Measurements from ENCODE around the gene EIF4G3.
A peak's percentile ranks its signal among the peaks of the same experiment; 100 is the strongest.
"Not testable (repeated sequence)": the region's sequence is repeated elsewhere in the genome, so short reads cannot be mapped to it uniquely, and the experiment has no call there.

Gene EIF4G3

GRCh38 chr1:21201650-21202049 is 25.0 kb upstream of the EIF4G3 start:
- no peak for ATAC-seq
- TF ChIP-seq TSHZ2 (CRISPR knock-in tag; IDR thresholded peaks at IDR 0.05) (no peak), TCF4 (CRISPR knock-in tag; IDR thresholded peaks at IDR 0.05; ENCODE audit: borderline replicate concordance) (no peak), BACH2 (CRISPR knock-in tag; IDR thresholded peaks at IDR 0.05; ENCODE audit: borderline replicate concordance) (no peak), ZNF70 (CRISPR knock-in tag; IDR thresholded peaks at IDR 0.05) (no peak), GLIS3 (CRISPR knock-in tag; IDR thresholded peaks at IDR 0.05) (no peak), POU6F1 (CRISPR knock-in tag; IDR thresholded peaks at IDR 0.05; ENCODE audit: borderline replicate concordance, low read depth) (no peak), PPARA (CRISPR knock-in tag; IDR thresholded peaks at IDR 0.05; ENCODE audit: borderline replicate concordance) (no peak), ZNF565 (CRISPR knock-in tag; conservative IDR thresholded peaks at IDR 0.05; ENCODE audit: low read depth) (no peak), ISL1 (CRISPR knock-in tag; IDR thresholded peaks at IDR 0.05) (no peak), ZNF8 (CRISPR knock-in tag; IDR thresholded peaks at IDR 0.05) (no peak), ZFP30 (CRISPR knock-in tag; IDR thresholded peaks at IDR 0.05) (no peak), ZC3H10 (CRISPR knock-in tag; IDR thresholded peaks at IDR 0.05) (no peak), ESRRG (CRISPR knock-in tag; IDR thresholded peaks at IDR 0.05) (no peak), ZFP3 (CRISPR knock-in tag; IDR thresholded peaks at IDR 0.05) (no peak)
- TF ChIP-seq, protein P1, sequence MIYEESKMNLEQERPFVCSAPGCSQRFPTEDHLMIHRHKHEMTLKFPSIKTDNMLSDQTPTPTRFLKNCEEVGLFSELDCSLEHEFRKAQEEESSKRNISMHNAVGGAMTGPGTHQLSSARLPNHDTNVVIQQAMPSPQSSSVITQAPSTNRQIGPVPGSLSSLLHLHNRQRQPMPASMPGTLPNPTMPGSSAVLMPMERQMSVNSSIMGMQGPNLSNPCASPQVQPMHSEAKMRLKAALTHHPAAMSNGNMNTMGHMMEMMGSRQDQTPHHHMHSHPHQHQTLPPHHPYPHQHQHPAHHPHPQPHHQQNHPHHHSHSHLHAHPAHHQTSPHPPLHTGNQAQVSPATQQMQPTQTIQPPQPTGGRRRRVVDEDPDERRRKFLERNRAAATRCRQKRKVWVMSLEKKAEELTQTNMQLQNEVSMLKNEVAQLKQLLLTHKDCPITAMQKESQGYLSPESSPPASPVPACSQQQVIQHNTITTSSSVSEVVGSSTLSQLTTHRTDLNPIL (CRISPR knock-in tag; IDR thresholded peaks at IDR 0.05; ENCODE audit: low read depth), result no peak
- TF ChIP-seq, protein P2, sequence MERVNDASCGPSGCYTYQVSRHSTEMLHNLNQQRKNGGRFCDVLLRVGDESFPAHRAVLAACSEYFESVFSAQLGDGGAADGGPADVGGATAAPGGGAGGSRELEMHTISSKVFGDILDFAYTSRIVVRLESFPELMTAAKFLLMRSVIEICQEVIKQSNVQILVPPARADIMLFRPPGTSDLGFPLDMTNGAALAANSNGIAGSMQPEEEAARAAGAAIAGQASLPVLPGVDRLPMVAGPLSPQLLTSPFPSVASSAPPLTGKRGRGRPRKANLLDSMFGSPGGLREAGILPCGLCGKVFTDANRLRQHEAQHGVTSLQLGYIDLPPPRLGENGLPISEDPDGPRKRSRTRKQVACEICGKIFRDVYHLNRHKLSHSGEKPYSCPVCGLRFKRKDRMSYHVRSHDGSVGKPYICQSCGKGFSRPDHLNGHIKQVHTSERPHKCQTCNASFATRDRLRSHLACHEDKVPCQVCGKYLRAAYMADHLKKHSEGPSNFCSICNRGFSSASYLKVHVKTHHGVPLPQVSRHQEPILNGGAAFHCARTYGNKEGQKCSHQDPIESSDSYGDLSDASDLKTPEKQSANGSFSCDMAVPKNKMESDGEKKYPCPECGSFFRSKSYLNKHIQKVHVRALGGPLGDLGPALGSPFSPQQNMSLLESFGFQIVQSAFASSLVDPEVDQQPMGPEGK (CRISPR knock-in tag; IDR thresholded peaks at IDR 0.05; ENCODE audit: borderline replicate concordance), result no peak

GRCh38 chr1:21201238-21201637 is 24.5 kb upstream of the EIF4G3 start:
- not testable (repeated sequence) for ATAC-seq

DNA sequence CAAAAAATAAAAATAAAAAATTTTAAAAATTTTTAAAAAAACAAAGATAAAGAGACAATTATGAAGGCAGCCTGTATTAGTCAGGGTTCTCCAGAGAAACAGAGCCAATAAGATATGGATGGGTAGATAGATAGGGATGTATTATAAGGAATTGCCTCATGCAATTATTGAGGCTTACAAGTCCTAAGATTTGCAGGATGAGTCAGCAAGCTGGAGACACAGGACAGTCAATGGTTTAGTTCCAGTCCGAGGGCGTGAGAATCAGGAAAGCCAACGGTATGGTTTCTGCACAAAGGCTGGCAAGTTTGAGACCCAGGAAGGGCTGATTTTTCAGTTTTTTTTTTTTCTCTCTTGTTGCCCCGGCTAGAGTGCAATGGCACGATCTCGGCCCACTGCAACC is 24.1 kb upstream of the EIF4G3 start:
- peak; percentile 50; the same call in 2 of the 3 replicates for ATAC-seq
- no peak for TF ChIP-seq ZC3H10 (CRISPR knock-in tag; IDR thresholded peaks at IDR 0.05)
- TF ChIP-seq ZFP30 (CRISPR knock-in tag; IDR thresholded peaks at IDR 0.05), result no peak
- TF ChIP-seq ZNF565 (CRISPR knock-in tag; conservative IDR thresholded peaks at IDR 0.05; ENCODE audit: low read depth), result no peak
- TF ChIP-seq ZNF70 (CRISPR knock-in tag; IDR thresholded peaks at IDR 0.05), result no peak
- TF ChIP-seq OSR1 (CRISPR knock-in tag; IDR thresholded peaks at IDR 0.05), result no peak
- TF ChIP-seq RARB (CRISPR knock-in tag; IDR thresholded peaks at IDR 0.05), result no peak
- TF ChIP-seq GLIS3 (CRISPR knock-in tag; IDR thresholded peaks at IDR 0.05), result no peak
- TF ChIP-seq ISL1 (CRISPR knock-in tag; IDR thresholded peaks at IDR 0.05), result no peak
- TF ChIP-seq POU6F1 (CRISPR knock-in tag; IDR thresholded peaks at IDR 0.05; ENCODE audit: borderline replicate concordance, low read depth), result no peak
- no peak for TF ChIP-seq TOX (CRISPR knock-in tag; IDR thresholded peaks at IDR 0.05; ENCODE audit: borderline replicate concordance)
- no peak for TF ChIP-seq SNAI2 (CRISPR knock-in tag; IDR thresholded peaks at IDR 0.05)
